ENCODE measurements around the gene ZFAND4.
"Not testable (repeated sequence)": the region's sequence is repeated elsewhere in the genome, so short reads cannot be mapped to it uniquely, and the experiment has no call there.

The ZFAND4 gene

GRCh38 chr10:45602082-45602730, 70.4 kb downstream of the ZFAND4 start:
- in situ Hi-C loops (cut with HindIII; ENCODE audit: low sequenced_read_pairs), result no loop called here
- H3K4me3 ChIP-seq (ENCODE audit: low read depth, low read length), result no peak overlapping the region
- DNase-seq (ENCODE audit: low read depth, low spot score), result peak; percentile 51
- no peak for TF ChIP-seq CTCF (IDR thresholded peaks at IDR 0.05; ENCODE audit: low read depth, low read length)

- in situ Hi-C loops (cut with HindIII; ENCODE audit: low sequenced_read_pairs); H3K4me3 ChIP-seq (ENCODE audit: low read depth, low read length); DNase-seq (ENCODE audit: low read depth, low spot score): not testable (repeated sequence)
Observed at GRCh38 chr10:45601254-45601930, 71.2 kb downstream of the ZFAND4 start.

GRCh38 chr10:45600337-45601253, 72.0 kb downstream of the ZFAND4 start:
- in situ Hi-C loops (cut with HindIII; ENCODE audit: low sequenced_read_pairs); DNase-seq (ENCODE audit: low read depth, low spot score); H3K4me3 ChIP-seq (ENCODE audit: low read depth, low read length): not testable (repeated sequence)

GRCh38 chr10:45599646-45600045, 72.9 kb downstream of the ZFAND4 start:
- no peak for DNase-seq (ENCODE audit: low read depth, low spot score)
- in situ Hi-C loops (cut with HindIII; ENCODE audit: low sequenced_read_pairs), result no loop called here
- TF ChIP-seq CTCF (IDR thresholded peaks at IDR 0.05; ENCODE audit: low read depth, low read length), result no peak
- H3K4me3 ChIP-seq (ENCODE audit: low read depth, low read length), result no peak overlapping the region

- no peak for DNase-seq (ENCODE audit: low read depth, low spot score)
- in situ Hi-C loops (cut with HindIII; ENCODE audit: low sequenced_read_pairs), result no loop called here
- no peak for TF ChIP-seq CTCF (IDR thresholded peaks at IDR 0.05; ENCODE audit: low read depth, low read length)
- H3K4me3 ChIP-seq (ENCODE audit: low read depth, low read length), result no peak overlapping the region
Observed at GRCh38 chr10:45599021-45599603, 73.5 kb downstream of the ZFAND4 start.

GRCh38 chr10:45596526-45596925, 76.0 kb downstream of the ZFAND4 start:
- no peak for DNase-seq (ENCODE audit: low read depth, low spot score)
- in situ Hi-C loops (cut with HindIII; ENCODE audit: low sequenced_read_pairs), result no loop called here
- no peak for TF ChIP-seq CTCF (IDR thresholded peaks at IDR 0.05; ENCODE audit: low read depth, low read length)
- no peak overlapping the region for H3K4me3 ChIP-seq (ENCODE audit: low read depth, low read length)

Data from astrocyte of the spinal cord (primary cell).